Measurements from ENCODE around the gene CSAD. TPM values are rescaled to one million over a fixed set of nuclear protein-coding genes. Genes with fewer than 3 reads are reported as not detected.

CSAD gene
- total and polyA plus RNA-seq, 2 experiments from 2014 or later: 7.2 to 29.4 TPM

GRCh38 chr12:53214687-53215455 is 34.1 kb upstream of the CSAD start:
- no peak overlapping the region for H3K27ac ChIP-seq
- no peak overlapping the region for H3K4me3 ChIP-seq
- TF ChIP-seq CTCF (IDR thresholded peaks at IDR 0.05; ENCODE audit: low read depth, low read length): no peak
- no peak for DNase-seq (ENCODE audit: low read depth in 1 of 2, low spot score in 1 of 2)
- no peaks in the 10 kb centered on the region for H3K27me3 ChIP-seq
- peaks cover 13% of the 10 kb centered on the region for H3K4me1 ChIP-seq (ENCODE audit: low read depth)
- peaks cover 4% of the 10 kb centered on the region for H3K36me3 ChIP-seq
- no peaks in the 10 kb centered on the region for H3K9me3 ChIP-seq (ENCODE audit: low read depth)

GRCh38 chr12:53214221-53214620 is 33.5 kb upstream of the CSAD start:
- Histone ChIP-seq H3K4me3 (no peak overlapping the region), H3K9me3 (ENCODE audit: low read depth) (no peaks in the 10 kb centered on the region), H3K27ac (no peak overlapping the region), H3K4me1 (ENCODE audit: low read depth) (peaks cover 13% of the 10 kb centered on the region), H3K27me3 (no peaks in the 10 kb centered on the region), H3K36me3 (peaks cover 4% of the 10 kb centered on the region)
- TF ChIP-seq CTCF (IDR thresholded peaks at IDR 0.05; ENCODE audit: low read depth, low read length): no peak
- no peak for DNase-seq (ENCODE audit: low read depth in 1 of 2, low spot score in 1 of 2)

GRCh38 chr12:53213348-53213747 is 32.6 kb upstream of the CSAD start:
- Histone ChIP-seq H3K9me3 (ENCODE audit: low read depth) (no peaks in the 10 kb centered on the region), H3K27ac (no peak overlapping the region), H3K4me1 (ENCODE audit: low read depth) (peaks cover 4% of the 10 kb centered on the region), H3K4me3 (no peak overlapping the region), H3K36me3 (peaks cover 4% of the 10 kb centered on the region), H3K27me3 (no peaks in the 10 kb centered on the region)
- TF ChIP-seq CTCF (IDR thresholded peaks at IDR 0.05; ENCODE audit: low read depth, low read length): peak; percentile 93
- DNase-seq (ENCODE audit: low read depth in 1 of 2, low spot score in 1 of 2): peak; percentile 83 to 87

GRCh38 chr12:53212931-53213330 is 32.2 kb upstream of the CSAD start:
- Histone ChIP-seq H3K27me3 (no peaks in the 10 kb centered on the region), H3K36me3 (peaks cover 4% of the 10 kb centered on the region), H3K27ac (no peak overlapping the region), H3K9me3 (ENCODE audit: low read depth) (no peaks in the 10 kb centered on the region), H3K4me1 (ENCODE audit: low read depth) (no peaks in the 10 kb centered on the region), H3K4me3 (no peak overlapping the region)
- TF ChIP-seq CTCF (IDR thresholded peaks at IDR 0.05; ENCODE audit: low read depth, low read length): no peak
- no peak for DNase-seq (ENCODE audit: low read depth in 1 of 2, low spot score in 1 of 2)

- Histone ChIP-seq H3K4me1 (ENCODE audit: low read depth) (no peaks in the 10 kb centered on the region), H3K27me3 (no peaks in the 10 kb centered on the region), H3K36me3 (peaks cover 4% of the 10 kb centered on the region), H3K4me3 (no peak overlapping the region), H3K27ac (no peak overlapping the region), H3K9me3 (ENCODE audit: low read depth) (no peaks in the 10 kb centered on the region)
- TF ChIP-seq CTCF (IDR thresholded peaks at IDR 0.05; ENCODE audit: low read depth, low read length): peak; percentile 33
- DNase-seq (ENCODE audit: low read depth in 1 of 2, low spot score in 1 of 2): no peak
Measured at GRCh38 chr12:53211476-53212381, 31.0 kb upstream of the CSAD start.

Measured in cardiac muscle cell (in vitro differentiated cells and primary cell).